ENCODE results near the gene TENM4.

DNA sequence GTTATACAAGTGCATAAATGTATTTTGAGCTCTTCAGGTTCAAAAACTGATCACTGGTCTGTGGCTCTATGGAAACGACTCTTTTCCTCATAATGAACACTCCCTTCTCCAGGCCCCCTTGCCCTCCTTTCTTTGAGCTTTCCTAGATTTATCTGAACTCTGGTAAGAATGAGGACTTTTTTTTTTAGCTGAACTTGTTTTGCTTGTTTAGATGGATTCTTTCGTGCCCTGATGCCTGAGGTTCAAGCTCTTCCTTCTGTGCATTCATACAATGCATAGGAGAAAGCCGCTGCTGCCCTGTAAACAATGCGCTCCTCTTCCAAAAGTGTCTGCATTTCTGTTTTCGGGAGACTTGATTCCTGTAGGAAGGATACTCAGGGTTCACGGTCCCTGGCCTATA is 205.1 kb downstream of the TENM4 start:
- TF ChIP-seq, protein P1, sequence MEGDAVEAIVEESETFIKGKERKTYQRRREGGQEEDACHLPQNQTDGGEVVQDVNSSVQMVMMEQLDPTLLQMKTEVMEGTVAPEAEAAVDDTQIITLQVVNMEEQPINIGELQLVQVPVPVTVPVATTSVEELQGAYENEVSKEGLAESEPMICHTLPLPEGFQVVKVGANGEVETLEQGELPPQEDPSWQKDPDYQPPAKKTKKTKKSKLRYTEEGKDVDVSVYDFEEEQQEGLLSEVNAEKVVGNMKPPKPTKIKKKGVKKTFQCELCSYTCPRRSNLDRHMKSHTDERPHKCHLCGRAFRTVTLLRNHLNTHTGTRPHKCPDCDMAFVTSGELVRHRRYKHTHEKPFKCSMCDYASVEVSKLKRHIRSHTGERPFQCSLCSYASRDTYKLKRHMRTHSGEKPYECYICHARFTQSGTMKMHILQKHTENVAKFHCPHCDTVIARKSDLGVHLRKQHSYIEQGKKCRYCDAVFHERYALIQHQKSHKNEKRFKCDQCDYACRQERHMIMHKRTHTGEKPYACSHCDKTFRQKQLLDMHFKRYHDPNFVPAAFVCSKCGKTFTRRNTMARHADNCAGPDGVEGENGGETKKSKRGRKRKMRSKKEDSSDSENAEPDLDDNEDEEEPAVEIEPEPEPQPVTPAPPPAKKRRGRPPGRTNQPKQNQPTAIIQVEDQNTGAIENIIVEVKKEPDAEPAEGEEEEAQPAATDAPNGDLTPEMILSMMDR (IDR thresholded peaks at IDR 0.05): no peak
- no peak for TF ChIP-seq RORB (CRISPR knock-in tag; IDR thresholded peaks at IDR 0.05)
- TF ChIP-seq, protein P2, sequence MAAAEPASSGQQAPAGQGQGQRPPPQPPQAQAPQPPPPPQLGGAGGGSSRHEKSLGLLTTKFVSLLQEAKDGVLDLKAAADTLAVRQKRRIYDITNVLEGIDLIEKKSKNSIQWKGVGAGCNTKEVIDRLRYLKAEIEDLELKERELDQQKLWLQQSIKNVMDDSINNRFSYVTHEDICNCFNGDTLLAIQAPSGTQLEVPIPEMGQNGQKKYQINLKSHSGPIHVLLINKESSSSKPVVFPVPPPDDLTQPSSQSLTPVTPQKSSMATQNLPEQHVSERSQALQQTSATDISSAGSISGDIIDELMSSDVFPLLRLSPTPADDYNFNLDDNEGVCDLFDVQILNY (CRISPR knock-in tag; IDR thresholded peaks at IDR 0.05): no peak
- TF ChIP-seq, protein P3, sequence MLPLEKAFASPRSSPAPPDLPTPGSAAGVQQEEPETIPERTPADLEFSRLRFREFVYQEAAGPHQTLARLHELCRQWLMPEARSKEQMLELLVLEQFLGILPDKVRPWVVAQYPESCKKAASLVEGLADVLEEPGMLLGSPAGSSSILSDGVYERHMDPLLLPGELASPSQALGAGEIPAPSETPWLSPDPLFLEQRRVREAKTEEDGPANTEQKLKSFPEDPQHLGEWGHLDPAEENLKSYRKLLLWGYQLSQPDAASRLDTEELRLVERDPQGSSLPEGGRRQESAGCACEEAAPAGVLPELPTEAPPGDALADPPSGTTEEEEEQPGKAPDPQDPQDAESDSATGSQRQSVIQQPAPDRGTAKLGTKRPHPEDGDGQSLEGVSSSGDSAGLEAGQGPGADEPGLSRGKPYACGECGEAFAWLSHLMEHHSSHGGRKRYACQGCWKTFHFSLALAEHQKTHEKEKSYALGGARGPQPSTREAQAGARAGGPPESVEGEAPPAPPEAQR (CRISPR knock-in tag; IDR thresholded peaks at IDR 0.05): no peak

All from WTC11 (cell line).